ENCODE results near the gene NUP58. TPM values are rescaled to one million over a fixed set of nuclear protein-coding genes. Genes with fewer than 3 reads are reported as not detected.
"Not testable (repeated sequence)": the region's sequence is repeated elsewhere in the genome, so short reads cannot be mapped to it uniquely, and the experiment has no call there.

Gene NUP58
- total RNA-seq, 1 donor from 2014 or later = 37.7 TPM

DNA sequence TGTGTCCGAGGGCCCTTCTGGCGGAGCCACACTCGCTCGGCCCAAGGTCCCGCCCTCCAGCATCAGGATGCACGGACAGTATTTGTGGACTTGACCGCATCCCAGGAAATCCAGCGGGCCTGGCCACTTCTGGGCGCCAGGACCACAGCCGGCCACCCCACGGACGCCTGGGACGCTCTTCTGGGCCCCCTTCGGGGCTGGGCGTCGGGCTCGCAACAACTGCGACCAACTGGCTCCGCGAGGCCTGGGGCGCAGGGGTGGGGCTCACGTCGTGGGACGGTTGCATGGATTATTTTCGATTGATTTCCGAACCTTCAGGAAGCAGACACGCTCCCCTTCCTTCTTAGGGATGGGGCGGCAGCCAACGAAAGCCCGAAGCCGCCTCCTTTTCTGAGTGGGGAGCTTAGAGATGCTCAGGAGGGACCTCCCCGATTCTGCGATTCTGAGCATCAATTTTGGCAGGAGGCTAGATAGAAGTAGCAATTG lies 521 bp upstream of the NUP58 start:
- Mint-ChIP-seq H3K36me3 (ENCODE audit: low read depth) (peaks cover 2% of the 10 kb centered on the region), H3K27me3 (ENCODE audit: low read depth) (peaks cover 19% of the 10 kb centered on the region), H3K4me3 (ENCODE audit: unreplicated experiment) (peak overlapping the region; percentile 90), H3K4me1 (ENCODE audit: low read depth) (peaks cover 28% of the 10 kb centered on the region), H3K9me3 (ENCODE audit: low read depth) (no peaks in the 10 kb centered on the region), H3K27ac (ENCODE audit: unreplicated experiment) (peak overlapping the region; percentile 95)
- TF ChIP-seq, protein P1, sequence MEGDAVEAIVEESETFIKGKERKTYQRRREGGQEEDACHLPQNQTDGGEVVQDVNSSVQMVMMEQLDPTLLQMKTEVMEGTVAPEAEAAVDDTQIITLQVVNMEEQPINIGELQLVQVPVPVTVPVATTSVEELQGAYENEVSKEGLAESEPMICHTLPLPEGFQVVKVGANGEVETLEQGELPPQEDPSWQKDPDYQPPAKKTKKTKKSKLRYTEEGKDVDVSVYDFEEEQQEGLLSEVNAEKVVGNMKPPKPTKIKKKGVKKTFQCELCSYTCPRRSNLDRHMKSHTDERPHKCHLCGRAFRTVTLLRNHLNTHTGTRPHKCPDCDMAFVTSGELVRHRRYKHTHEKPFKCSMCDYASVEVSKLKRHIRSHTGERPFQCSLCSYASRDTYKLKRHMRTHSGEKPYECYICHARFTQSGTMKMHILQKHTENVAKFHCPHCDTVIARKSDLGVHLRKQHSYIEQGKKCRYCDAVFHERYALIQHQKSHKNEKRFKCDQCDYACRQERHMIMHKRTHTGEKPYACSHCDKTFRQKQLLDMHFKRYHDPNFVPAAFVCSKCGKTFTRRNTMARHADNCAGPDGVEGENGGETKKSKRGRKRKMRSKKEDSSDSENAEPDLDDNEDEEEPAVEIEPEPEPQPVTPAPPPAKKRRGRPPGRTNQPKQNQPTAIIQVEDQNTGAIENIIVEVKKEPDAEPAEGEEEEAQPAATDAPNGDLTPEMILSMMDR (IDR thresholded peaks at IDR 0.05) = no peak
- no peak for DNase-seq (ENCODE audit: low spot score)

DNA sequence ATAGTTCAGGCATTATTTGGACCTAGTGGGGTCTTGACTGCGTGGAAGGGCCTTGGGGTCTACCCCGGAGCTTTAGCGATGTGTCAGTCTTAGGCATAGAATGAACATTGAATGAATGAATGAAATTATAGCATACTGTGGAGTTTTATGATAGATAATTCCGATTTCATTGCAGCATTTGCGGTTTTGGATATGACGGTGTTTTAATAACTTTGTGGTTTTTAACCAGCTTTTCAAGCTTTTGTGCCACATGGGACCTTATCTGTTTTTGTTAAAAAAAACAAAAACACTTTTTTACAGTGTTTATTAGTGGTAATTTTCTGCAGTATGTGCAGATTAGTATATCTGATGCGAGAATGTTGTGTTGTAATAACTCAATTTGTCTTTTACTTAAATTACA lies 696 bp downstream of the NUP58 start:
- H3K36me3 Mint-ChIP-seq (ENCODE audit: low read depth) = peaks cover 2% of the 10 kb centered on the region
- peak overlapping the region; percentile 95 for H3K27ac Mint-ChIP-seq (ENCODE audit: unreplicated experiment)
- peak overlapping the region; percentile 90 for H3K4me3 Mint-ChIP-seq (ENCODE audit: unreplicated experiment)
- DNase-seq (ENCODE audit: low spot score) = no peak
- no peaks in the 10 kb centered on the region for H3K9me3 Mint-ChIP-seq (ENCODE audit: low read depth)
- H3K27me3 Mint-ChIP-seq (ENCODE audit: low read depth) = peaks cover 11% of the 10 kb centered on the region
- H3K4me1 Mint-ChIP-seq (ENCODE audit: low read depth) = peaks cover 36% of the 10 kb centered on the region
- TF ChIP-seq, protein P1 (IDR thresholded peaks at IDR 0.05) = no peak

DNA sequence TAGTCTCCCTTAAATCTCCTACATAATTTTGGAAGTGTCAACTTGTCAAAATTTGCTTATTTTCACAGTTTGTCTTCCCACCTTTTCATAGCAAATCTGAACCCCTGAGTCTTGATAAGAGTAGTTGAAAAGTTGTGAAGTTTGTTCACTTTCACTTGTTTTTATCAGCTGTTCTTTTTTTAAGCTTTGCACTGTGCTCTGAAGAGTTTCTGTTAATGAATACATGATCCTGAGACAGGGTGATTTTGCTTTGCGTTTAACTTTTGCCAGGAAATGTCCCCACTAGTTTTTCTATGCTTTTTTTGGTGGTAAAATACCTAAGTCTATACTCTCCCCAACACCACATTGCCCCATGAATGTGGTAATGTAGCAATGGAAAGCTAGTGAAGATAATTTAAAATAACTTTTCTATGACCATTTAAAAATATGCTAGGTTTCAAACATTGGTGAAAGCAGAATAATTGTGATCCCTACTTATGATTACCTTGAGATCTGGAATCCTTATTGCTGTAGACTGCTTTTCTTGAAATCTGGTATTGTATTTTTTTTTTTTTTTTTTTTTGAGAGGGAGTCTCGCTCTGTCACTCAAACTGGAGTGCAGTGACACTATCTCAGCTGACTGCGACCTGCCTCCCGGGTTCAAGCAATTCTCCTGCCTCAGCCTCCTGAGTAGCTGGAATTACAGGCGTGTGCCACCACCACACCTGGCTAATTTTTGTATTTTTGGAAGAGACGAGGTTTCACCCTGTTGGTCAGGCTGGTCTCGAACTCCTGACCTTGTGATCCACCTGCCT lies 5.4 kb downstream of the NUP58 start:
- Mint-ChIP-seq H3K27me3 (ENCODE audit: low read depth) (no peaks in the 10 kb centered on the region), H3K4me1 (ENCODE audit: low read depth) (peaks cover 36% of the 10 kb centered on the region), H3K27ac (ENCODE audit: unreplicated experiment) (peak overlapping the region; percentile 33), H3K4me3 (ENCODE audit: unreplicated experiment) (no peak overlapping the region), H3K9me3 (ENCODE audit: low read depth) (no peaks in the 10 kb centered on the region), H3K36me3 (ENCODE audit: low read depth) (peaks cover 18% of the 10 kb centered on the region)
- TF ChIP-seq, protein P1 (IDR thresholded peaks at IDR 0.05) = no peak
- DNase-seq (ENCODE audit: low spot score) = no peak

DNA sequence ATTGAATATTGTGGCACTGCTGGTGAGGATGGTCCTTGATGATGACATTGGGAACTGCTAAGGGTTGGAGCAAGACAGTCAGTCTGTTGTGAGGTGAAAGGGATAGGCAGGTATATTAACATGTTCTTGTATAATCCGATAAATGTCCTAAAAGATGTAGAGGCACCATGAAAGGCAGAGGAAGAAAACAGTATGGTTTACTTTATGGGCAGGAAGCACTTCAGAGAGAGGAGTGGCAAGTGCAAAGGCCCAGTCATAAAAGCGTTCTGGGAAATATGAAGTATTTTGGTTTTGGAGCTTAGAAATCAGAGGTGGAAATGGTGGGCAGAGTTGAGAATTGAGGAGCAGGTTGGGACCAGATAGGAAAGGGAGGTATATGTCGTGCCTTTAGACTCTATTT lies 9.5 kb downstream of the NUP58 start:
- TF ChIP-seq, protein P1 (IDR thresholded peaks at IDR 0.05) = no peak
- H3K27me3 Mint-ChIP-seq (ENCODE audit: low read depth) = no peaks in the 10 kb centered on the region
- H3K4me3 Mint-ChIP-seq (ENCODE audit: unreplicated experiment) = no peak overlapping the region
- DNase-seq (ENCODE audit: low spot score) = no peak
- H3K36me3 Mint-ChIP-seq (ENCODE audit: low read depth) = peaks cover 27% of the 10 kb centered on the region
- no peak overlapping the region for H3K27ac Mint-ChIP-seq (ENCODE audit: unreplicated experiment)
- peaks cover 13% of the 10 kb centered on the region for H3K4me1 Mint-ChIP-seq (ENCODE audit: low read depth)
- no peaks in the 10 kb centered on the region for H3K9me3 Mint-ChIP-seq (ENCODE audit: low read depth)

DNA sequence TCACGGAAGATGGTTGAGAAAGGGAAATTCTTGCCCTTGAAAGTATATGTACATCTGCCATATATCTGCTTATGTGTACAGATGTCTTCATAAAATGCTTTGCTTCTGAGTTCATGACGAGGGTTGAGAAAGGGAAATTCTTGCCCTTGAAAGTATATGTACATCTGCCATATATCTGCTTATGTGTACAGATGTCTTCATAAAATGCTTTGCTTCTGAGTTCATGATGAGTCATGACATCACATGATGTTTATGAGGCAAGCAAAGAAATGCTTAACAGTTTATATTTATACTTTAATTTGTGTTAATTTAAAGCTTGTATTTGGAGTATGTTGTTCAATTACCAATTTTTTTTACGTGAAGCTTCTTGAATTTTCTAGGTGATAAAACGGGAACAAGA lies 17.5 kb downstream of the NUP58 start:
- H3K9me3 Mint-ChIP-seq (ENCODE audit: low read depth); H3K27me3 Mint-ChIP-seq (ENCODE audit: low read depth); H3K4me1 Mint-ChIP-seq (ENCODE audit: low read depth); H3K4me3 Mint-ChIP-seq (ENCODE audit: unreplicated experiment); DNase-seq (ENCODE audit: low spot score): not testable (repeated sequence)
- Mint-ChIP-seq H3K27ac (ENCODE audit: unreplicated experiment) (peak overlapping the region; percentile 73), H3K36me3 (ENCODE audit: low read depth) (peaks cover 14% of the 10 kb centered on the region)

DNA sequence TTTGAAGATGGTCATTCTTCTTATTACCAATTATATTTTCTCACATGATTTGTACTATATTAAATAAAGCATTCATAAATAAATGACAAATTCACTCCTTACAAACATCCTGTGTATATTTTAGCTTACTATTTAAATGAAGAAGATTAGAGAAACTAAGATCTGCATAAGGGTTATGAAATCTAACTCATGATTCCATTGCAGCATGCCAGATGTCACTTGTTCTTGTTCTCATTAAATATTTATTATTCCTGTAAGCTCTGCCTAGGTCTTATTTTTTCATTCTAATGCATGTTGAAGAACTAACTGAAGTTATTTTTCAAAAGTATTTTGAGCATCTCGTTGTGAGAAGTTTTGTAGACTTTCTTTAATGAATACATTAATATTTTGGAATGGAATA lies 18.3 kb downstream of the NUP58 start:
- Mint-ChIP-seq H3K9me3 (ENCODE audit: low read depth) (no peaks in the 10 kb centered on the region), H3K27ac (ENCODE audit: unreplicated experiment) (no peak overlapping the region), H3K36me3 (ENCODE audit: low read depth) (peaks cover 13% of the 10 kb centered on the region), H3K4me1 (ENCODE audit: low read depth) (peaks cover 11% of the 10 kb centered on the region), H3K27me3 (ENCODE audit: low read depth) (no peaks in the 10 kb centered on the region), H3K4me3 (ENCODE audit: unreplicated experiment) (no peak overlapping the region)
- no peak for DNase-seq (ENCODE audit: low spot score)
- TF ChIP-seq, protein P1 (IDR thresholded peaks at IDR 0.05) = no peak
